Tibial artery (tissue), 4 donors: Measurements from ENCODE around the gene LRRC1.

Experiments used
- DNase-seq, 2 donors: peaks; one replicate each; pipeline ENCODE4 v3.0.0-alpha.2; 2019
- H3K27ac ChIP-seq, 2 donors: fragments of 200-600 bp; sonication (generic) in 1 of 2; 1 replicate in 1 of 2; 2 replicates in 1 of 2; pipeline ENCODE4 v1.5.1; 2018 to 2019; ENCODE audit warnings: mild to moderate bottlenecking in 1 of 2
- H3K27me3 ChIP-seq, 2 donors: fragments of 200-600 bp; sonication (generic) in 1 of 2; one replicate each; pipeline versions ENCODE4 v1.5.1 to v1.6.0; 2016 to 2019
- H3K36me3 ChIP-seq, 3 donors: fragments of 200-600 bp; sonication (generic) in 2 of 3; one replicate each; pipeline ENCODE4 v1.5.1; 2016 to 2019; ENCODE audit warnings: mild to moderate bottlenecking in 2 of 3
- H3K4me1 ChIP-seq, 4 donors: fragments of 200-600 bp; sonication (generic) in 2 of 4; 1 replicate in 3 of 4; 2 replicates in 1 of 4; pipeline ENCODE4 v1.5.1; 2016 to 2019
- H3K4me3 ChIP-seq, 2 donors: fragments of 200-600 bp; sonication (generic) in 1 of 2; 1 replicate in 1 of 2; 2 replicates in 1 of 2; pipeline ENCODE4 v1.5.1; 2018 to 2019; ENCODE audit warnings: mild to moderate bottlenecking in 2 of 2
- H3K9me3 ChIP-seq, 3 donors: fragments of 200-600 bp; sonication (generic) in 1 of 3; one replicate each; pipeline ENCODE4 v1.5.1; 2016 to 2019
- intact Hi-C: fragments of 100-400 bp; cut with DNase I; formaldehyde crosslinking; loops from one replicate; pipeline ENCODE4 v1.15.0; 2023; ENCODE audit warnings: low total_unique reads
- TF ChIP-seq, protein P1 (sequence below), 2 experiments: fragments of 200-600 bp in 1 of 2; fragments of 450-650 bp in 1 of 2; IDR thresholded peaks; one replicate each; pipeline ENCODE4 v1.5.1; 2017 to 2019; ENCODE audit warnings: antibody characterized with exemption in 2 of 2, mild to moderate bottlenecking in 1 of 2, moderate library complexity in 1 of 2

The LRRC1 gene

DNA sequence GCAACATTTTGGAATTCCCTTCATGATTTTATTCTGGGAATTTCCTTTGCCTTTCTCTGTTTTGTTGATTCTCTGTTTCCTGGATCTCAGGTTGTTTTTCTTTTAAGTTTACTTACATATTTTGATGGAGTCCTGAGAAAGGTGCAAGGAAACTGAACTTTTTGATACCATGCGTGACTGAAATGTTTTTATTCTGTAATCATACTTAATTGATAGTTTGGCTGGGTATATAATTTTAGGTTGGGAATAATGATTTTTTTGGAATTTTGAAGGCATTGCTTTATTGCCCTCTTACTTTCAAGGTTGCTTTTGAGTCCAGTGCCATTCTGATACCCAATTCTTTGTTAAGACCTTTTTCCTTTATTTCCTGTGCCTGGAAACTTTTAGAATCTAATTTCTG, 45.2 kb downstream of the LRRC1 start:
- Histone ChIP-seq H3K27me3 (no peaks in the 10 kb centered on the region), H3K4me1 (peaks cover 0 to 20% (median 11%) of the 10 kb centered on the region in 4 donors), H3K27ac (no peak overlapping the region), H3K36me3 (no peaks in the 10 kb centered on the region), H3K9me3 (peaks cover 0 to 4% (median 0%) of the 10 kb centered on the region in 3 donors), H3K4me3 (no peak overlapping the region)
- DNase-seq, result no peak
- intact Hi-C loops, result no loop called here
- TF ChIP-seq, protein P1, sequence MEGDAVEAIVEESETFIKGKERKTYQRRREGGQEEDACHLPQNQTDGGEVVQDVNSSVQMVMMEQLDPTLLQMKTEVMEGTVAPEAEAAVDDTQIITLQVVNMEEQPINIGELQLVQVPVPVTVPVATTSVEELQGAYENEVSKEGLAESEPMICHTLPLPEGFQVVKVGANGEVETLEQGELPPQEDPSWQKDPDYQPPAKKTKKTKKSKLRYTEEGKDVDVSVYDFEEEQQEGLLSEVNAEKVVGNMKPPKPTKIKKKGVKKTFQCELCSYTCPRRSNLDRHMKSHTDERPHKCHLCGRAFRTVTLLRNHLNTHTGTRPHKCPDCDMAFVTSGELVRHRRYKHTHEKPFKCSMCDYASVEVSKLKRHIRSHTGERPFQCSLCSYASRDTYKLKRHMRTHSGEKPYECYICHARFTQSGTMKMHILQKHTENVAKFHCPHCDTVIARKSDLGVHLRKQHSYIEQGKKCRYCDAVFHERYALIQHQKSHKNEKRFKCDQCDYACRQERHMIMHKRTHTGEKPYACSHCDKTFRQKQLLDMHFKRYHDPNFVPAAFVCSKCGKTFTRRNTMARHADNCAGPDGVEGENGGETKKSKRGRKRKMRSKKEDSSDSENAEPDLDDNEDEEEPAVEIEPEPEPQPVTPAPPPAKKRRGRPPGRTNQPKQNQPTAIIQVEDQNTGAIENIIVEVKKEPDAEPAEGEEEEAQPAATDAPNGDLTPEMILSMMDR (IDR thresholded peaks at IDR 0.05), result no peak

- H3K9me3 ChIP-seq, result no peaks in the 10 kb centered on the region
- no peaks in the 10 kb centered on the region for H3K4me1 ChIP-seq
- TF ChIP-seq, protein P1 (IDR thresholded peaks at IDR 0.05), result no peak
- DNase-seq, result no peak
- H3K36me3 ChIP-seq, result peaks cover 0 to 5% (median 0%) of the 10 kb centered on the region in 3 donors
- intact Hi-C loops, result no loop called here
- H3K4me3 ChIP-seq, result no peak overlapping the region
- H3K27ac ChIP-seq, result no peak overlapping the region
- no peaks in the 10 kb centered on the region for H3K27me3 ChIP-seq
Observed at GRCh38 chr6:53845280-53846195, 50.7 kb downstream of the LRRC1 start.

DNA sequence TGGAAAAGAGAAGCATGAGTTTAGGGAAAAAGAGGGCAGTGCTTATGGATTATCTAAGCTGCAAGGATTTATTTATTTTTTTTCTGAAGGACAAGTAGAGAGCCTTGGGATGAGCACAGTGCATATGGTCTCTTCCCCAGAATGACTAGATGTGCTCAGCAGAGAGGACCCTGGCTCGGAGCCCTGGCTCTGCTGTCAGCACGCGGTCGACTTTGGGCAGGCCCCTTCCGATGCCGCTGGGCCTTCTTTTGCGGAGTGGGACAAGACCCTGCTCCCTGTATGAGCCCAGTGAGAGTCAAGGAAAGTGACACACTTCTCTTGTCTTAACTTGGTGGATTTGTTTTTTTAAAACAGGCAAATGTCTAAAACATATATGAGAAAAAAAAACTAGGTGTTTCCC, 51.4 kb downstream of the LRRC1 start:
- no peaks in the 10 kb centered on the region for H3K27me3 ChIP-seq
- H3K9me3 ChIP-seq, result no peaks in the 10 kb centered on the region
- H3K27ac ChIP-seq, result no peak overlapping the region
- peaks cover 0 to 5% (median 0%) of the 10 kb centered on the region in 3 donors for H3K36me3 ChIP-seq
- H3K4me1 ChIP-seq, result no peaks in the 10 kb centered on the region
- TF ChIP-seq, protein P1 (IDR thresholded peaks at IDR 0.05), result no peak
- intact Hi-C loops, result no loop called here
- no peak for DNase-seq
- H3K4me3 ChIP-seq, result no peak overlapping the region

DNA sequence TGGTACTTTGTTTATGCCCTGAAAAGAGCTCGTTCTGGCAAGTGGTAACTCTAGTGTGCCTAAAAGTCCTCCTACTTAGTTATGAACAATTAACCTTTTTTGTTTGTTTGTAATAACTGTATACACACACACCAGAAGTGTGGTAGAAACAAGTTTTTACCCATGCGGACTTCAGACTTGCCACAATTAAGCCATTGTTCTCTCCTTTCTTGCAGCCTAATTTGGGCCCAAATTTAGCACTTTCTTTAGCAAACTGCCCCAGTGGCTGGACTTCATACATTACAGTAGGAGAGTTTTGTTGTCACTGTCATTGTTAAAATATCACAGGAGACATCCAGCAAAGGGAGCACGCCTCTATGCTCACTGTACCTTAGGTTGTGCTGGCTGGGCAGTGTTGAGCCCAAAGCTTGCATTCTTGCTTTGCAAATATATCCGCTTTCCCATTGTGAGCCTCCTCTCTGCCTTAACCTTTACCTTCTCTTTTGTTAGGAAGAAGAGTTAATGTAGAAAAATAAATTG, 53.0 kb downstream of the LRRC1 start:
- TF ChIP-seq, protein P1 (IDR thresholded peaks at IDR 0.05), result no peak
- DNase-seq, result no peak
- Histone ChIP-seq H3K27me3 (no peaks in the 10 kb centered on the region), H3K9me3 (no peaks in the 10 kb centered on the region), H3K27ac (no peak overlapping the region), H3K36me3 (peaks cover 0 to 5% (median 0%) of the 10 kb centered on the region in 3 donors), H3K4me3 (no peak overlapping the region), H3K4me1 (no peaks in the 10 kb centered on the region)
- intact Hi-C loops, result no loop called here

DNA sequence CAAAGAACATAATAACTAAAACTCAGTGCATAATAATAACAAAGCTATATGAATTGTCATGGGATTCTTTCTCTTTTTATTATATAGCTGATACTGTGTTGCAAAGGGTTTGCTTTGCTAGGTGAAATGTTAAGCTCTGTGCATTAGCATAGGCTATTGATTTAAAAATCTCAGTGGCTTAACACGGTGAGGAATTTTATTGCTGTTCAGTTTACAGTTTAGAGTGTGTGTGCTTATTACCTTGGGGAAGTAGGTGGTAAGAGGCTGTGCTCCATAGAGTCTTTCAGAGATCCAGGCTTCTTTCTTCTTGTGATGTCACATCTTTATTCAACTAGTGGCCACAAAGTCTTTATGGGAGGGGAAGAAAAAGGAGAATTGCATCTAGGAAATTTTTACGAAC, 55.7 kb downstream of the LRRC1 start:
- Histone ChIP-seq H3K4me1 (peaks cover 0 to 8% (median 4%) of the 10 kb centered on the region in 4 donors), H3K27ac (no peak overlapping the region), H3K36me3 (peaks cover 0 to 5% (median 0%) of the 10 kb centered on the region in 3 donors), H3K27me3 (no peaks in the 10 kb centered on the region), H3K9me3 (no peaks in the 10 kb centered on the region), H3K4me3 (no peak overlapping the region)
- TF ChIP-seq, protein P1 (IDR thresholded peaks at IDR 0.05), result no peak
- intact Hi-C loops, result no loop called here
- DNase-seq, result no peak
